ENCODE results near the gene HMGCLL1.

The HMGCLL1 gene

DNA sequence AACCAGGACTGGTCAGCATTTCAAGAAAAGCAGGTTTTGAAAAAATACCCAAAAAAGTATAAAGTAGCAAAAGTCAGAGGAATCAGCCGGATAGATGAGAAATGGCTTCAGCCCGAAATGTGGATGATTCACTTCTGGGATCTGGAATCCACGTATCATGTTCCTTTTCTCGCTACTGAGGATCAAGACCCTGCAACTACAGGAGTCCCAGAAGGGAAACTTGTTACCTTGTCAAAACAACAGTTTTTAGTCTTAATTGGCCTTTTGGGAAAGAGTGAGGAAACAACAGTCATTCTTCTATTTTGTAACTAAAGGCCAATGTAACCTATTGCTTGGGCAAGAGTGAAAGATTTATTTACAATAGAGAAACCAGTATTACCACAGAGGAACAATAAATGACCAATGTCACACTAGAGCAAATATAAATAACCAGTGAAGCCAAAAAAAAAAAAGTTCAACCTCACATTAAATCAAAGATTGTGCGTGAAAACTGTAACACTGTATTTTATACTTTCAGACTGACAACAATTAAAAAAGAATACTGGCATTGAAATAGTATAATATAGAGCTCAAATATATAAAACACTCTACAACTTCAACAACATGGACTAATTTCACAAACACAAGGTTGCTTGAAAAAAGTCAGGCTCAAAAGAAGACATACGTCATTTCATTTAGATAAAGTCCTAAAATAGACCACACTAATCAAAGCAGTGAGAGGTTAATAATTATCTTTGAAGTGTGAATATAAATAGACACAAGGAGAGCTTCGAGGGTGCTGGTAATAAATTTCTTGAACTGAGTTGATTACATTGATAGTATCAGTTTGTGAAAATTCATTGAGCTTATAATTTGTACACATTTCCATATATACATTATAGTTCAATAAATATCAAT lies 135.5 kb downstream of the HMGCLL1 start:
- DNase-seq (ENCODE audit: low read depth in 2 of 2), result no peak

DNA sequence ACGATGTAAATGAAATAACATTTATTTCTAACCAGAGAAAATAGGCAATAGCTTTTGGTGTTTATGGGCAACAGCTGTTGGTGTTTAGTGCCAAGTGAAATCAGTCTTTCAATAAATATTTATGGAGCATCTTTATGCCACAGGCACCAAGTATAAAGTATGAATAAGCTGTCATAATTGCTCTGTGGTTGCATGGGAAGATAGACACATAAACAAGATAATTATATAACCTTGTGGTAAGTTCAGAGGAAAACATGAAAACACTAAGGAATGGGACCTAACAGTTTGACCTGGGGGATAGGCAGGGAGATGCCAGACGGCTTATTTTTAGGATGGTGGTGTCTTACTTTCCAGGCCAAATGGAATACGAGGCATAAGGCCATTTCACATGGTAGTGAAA lies 140.8 kb downstream of the HMGCLL1 start:
- no peak for DNase-seq (ENCODE audit: low read depth in 2 of 2)

DNA sequence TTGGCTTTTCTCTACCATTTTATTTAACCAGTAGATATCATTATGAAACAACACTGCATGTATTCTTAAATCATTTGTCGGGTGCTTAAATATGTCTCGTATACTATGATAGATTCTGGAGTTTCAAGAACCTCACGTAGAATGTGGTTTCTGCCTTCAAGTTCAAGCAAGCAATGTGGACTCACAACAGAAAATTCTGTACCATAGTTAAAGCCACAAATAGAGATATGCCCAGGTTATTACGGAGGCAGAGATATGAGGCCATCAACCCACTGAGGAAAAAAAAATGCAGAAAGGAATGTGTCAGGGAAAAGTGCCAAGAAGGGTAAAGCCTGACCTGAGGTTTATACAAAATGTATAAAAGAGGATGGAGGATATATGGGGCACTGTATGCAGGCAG lies 141.9 kb downstream of the HMGCLL1 start:
- DNase-seq (ENCODE audit: low read depth in 2 of 2), result no peak

DNA sequence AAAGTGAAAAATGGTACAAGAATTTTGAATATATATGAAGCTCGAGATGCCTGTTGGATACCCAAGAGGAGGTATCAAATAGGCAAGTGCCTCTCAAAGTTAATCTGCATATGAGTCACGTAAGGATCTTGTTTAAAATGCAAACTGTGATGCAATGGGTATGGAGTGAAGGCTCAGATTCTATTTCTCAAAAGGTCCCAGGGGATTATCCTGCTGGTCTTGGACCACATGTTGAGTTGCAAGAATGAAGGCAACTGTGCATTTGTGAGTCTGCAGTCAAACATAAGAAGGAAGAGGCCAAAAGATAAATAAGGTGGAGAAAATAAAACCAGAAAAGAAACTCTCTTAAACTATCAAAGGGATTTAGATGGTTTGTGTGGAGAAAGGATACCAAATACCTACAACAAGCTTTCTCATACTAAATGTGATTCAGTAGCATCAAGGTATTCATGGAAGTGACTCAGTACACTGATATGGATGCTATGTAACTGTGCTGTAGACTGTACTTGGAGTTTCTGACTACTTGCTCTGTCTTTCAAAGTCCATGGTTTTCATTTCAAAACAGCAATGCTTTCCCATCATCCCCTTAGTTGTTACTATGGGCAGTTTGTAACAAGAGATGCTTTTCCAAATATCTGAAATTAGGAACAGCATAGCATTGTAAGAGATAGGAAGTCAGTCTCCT lies 145.4 kb downstream of the HMGCLL1 start:
- DNase-seq (ENCODE audit: low read depth in 2 of 2), result no peak

DNA sequence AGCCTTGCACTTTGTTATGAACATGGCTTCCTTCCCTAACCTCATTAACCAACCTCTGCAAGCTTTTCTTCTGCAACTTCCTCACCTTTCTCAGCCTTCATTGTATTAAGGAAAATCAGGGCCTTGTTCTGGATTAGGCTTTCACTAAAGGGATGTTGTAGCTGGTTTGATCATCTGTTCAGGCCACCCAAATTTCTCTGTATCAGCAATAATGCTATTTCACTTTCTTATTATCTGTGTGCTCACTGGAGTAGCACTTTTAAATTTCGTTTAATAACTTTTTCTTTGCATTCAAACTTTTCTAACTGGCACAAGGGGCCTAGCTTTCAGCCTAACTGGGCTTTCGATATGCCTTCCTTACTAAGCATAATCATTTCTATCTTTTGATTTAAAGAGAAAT lies 155.1 kb downstream of the HMGCLL1 start:
- no peak for DNase-seq (ENCODE audit: low read depth in 2 of 2)

DNA sequence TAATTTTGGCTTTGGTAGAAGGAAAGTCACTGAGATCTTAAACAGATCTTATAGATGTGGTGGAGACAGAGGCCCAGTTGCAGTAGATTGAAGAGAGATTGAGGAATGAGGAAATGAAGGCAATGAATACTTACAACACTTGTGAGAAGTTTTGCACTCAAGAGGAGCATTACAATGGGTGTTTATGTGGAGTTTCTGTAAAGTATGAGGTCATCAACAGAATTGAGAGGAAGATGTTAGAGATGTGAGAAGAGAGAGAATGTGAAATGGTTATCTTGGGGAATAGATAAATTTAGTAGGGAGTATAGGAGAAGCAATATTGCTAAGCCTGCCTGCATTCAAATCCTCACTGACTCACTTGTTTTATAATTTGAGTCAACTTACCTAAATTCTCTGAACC lies 168.3 kb downstream of the HMGCLL1 start:
- no peak for DNase-seq (ENCODE audit: low read depth in 2 of 2)

DNA sequence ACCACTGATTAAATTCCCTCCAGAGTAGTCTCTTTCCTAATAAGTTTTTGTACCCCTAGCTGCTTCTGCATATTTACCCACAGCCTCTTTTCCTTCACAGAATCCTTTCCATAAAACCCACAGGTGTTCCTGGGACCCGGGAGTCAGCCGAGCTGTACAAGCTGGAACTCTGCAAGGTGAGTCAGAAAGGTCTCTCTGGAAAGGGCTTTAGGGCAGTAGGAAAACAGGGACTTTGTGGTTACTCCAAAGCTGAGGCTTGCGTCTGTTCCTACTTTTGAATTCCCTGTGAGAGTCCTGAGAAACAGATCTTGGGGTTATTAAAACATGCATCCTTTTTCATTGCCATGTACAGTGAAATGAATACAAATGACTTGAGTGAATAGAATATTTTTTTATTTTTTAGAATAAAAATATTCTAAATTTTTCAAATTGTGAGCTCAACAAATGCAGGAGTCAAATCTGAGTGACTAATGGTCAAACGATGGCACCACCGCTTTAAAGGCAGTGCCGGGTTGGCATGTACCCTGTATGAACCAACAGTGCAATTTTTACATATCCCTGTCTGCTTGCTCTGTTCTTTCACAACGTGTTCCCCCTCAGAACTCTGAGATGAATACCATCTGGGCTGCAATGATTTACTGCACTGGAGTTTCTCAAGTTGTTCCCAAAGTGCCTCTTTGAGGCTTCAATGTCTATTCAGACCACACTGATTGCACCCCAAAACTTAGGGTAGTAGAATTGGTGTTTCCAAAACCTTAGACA lies 173.3 kb downstream of the HMGCLL1 start:
- no peak for DNase-seq (ENCODE audit: low read depth in 2 of 2)

DNA sequence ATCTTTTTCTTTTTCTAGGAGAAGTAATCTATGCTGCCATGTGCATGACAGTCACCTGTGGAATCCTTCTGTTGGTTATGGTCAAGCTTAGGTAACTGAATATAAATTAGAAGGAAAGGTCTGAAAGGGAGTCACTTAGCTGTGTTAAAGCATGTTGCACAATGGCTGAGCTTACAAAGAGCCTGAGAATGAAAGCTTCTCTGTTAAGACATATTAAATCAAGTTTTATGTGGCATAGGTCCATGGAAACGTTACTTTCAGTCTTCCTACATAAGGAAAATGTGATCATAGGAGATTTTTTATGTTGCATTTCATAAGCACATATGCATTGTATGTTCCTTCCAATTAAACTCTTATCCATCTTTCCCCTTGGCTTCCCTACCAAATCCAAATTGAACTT lies 179.6 kb downstream of the HMGCLL1 start:
- DNase-seq (ENCODE audit: low read depth in 2 of 2), result no peak

DNA sequence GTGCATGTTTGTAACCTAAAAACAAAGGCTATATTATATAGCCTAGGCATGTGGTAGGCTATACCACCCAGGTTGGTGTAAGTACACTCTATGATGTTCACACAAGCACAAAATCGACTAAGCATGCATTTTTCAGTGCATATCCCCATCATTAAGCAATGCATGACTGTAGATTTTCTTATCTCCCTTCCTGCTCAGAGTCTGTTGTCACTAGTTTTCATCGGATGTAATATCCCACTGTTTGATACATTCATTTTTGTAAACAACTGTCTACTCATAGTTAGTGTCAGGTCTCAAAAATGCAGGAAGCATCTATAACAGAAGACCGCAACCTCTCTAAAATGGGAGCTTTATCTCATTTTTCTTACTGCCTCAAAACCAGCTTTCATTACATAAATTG lies 181.0 kb downstream of the HMGCLL1 start:
- no peak for DNase-seq (ENCODE audit: low read depth in 2 of 2)

DNA sequence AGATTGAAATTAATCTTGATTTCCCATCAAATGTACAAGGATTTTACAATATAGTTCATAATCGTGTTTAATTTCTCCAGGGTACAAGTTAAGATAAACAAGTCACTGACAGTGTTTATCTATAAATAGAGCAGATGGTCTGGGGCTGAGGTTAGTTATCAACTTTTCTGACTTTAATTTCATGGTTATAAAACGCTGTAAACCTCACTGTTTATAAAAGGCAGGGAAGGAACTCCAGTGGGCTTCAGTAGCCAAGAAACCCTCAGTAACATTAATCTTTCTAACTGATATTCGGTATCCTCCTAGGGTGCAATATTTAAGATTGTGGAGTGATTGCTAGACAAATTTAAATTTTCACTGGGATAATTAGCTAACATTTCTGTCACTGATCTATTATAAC lies 183.1 kb downstream of the HMGCLL1 start:
- DNase-seq (ENCODE audit: low read depth in 2 of 2), result no peak

DNA sequence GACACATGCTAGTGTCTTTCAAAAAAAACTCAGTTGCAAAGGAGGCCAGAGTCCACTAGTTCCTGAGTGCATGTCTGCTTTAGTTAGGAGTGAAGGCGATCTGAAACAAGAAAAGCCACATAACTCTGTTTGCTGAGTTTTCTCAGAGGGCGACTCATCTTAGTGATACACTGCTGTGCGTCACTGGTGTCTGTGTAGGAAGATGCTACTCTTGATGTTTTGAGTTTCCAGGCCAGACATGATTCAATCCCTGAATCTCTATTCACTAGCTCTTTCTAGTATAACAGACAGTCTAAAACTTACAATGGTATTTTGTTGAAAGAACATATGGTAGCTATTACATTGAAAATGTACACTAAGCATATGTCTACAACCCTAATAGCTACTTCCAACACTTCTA lies 190.8 kb downstream of the HMGCLL1 start:
- no peak for DNase-seq (ENCODE audit: low read depth in 2 of 2)
